Ramos (cell line): ENCODE measurements around the gene CAPN8.

ENCODE experiments used
- in situ Hi-C: fragments of 300-500 bp; cut with MboI; formaldehyde crosslinking; loops from one replicate; pipeline ENCODE4 v1.14.3; 2022; ENCODE audit warnings: low sequenced_read_pairs; ENCODE audit not compliant: unreplicated experiment

The CAPN8 gene

DNA sequence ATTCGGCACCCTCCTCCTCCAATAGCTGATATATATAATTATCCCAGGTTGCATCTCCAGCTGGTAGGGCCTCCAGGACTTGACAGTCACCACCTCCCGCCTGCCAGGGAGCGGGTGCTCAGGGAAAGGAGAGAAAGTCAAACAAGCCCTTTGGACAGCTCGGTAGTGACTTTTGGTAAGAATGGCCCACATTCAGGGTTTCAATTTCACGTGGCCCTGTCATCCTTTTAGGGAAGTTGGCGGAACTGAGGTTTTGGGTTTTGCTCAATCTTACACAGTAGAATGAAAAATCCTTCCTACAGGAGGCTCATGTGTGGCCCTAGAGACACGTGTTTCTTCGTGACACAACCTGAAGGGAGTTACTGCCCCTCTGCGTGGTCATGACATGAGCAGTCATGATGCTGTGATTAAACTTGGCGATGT lies 44.2 kb downstream of the CAPN8 start:
- in situ Hi-C loops: no loop called here

DNA sequence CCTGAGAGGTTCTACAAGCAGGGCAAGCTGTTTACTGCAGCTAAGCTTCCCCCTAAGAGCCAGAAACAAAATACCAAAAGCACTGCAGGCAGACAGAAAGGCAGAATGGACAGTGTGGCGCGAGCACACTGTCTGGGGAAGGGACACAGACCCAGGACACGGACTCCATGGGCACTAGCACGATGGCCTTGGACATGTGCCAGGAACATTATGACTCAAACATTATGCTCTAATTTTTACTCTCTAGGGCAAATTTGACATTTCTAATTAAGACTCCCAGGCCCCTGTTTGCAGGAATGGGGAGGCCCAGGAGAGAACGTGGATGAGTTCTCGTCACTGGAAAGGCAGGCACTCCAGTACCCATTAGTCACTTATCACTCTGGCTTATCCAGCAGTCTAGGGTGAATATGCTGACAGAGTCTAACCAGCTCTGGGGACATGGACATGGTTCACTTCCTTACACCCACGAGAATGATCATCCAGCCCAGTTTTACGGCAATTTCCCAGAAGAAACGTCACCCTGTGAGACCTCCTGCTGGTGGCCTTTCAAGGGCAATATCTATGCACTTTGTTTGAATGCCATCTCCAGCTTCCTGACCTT lies 45.1 kb downstream of the CAPN8 start:
- in situ Hi-C loops: no loop called here

DNA sequence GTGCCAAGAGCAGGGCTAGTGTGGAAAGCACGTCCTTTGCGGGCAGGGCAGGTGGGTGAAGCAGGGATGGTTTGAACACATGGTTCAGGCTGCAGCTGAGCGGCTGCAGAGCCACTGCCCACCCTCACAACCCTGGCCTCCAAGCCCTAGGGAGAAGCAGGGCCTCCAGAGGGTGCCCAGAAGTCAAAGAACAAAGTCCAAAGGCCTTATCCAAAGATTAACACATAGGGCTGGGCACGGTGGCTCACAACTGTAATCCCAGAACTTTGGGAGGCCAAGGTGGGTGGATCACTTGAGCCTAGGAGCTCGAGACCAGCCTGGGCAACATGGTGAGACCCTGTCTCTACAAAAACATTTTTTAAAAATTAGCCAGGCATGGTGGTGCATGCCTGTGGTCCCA lies 46.8 kb downstream of the CAPN8 start:
- in situ Hi-C loops: no loop called here

DNA sequence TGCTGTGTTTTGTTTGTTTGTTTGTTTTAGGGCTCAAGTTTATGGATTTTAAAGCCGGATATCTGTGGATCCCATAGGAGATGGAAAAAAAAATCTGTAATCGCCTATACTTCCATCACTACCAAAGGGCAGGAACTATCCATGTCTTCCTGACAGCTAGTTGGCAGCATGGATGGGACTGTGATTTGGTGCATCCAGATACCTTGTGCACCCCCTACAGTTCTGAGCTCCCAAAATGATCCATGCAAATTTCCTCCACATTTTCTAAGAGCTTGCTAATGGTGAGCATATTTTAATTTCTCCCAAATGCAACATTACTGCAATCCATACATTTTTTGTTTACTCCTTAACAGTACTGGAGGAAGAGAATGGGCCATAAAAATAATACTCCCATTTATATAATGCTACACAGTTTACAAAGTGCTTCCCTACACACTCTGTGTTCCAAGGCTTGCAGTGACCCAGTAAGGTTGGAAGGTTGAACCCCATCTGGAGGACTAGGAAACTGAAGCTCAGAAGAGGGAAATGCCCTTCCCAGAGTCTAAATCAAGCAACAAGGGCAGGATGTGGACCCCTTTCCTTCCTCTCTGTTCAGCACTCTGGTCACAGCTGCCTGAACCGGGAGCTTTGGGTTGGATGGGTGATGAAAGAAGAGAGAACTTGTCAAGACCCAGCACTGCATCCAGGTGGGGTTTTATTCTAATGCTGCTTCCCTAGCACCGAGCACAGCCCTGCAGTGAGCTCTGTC lies 48.0 kb downstream of the CAPN8 start:
- in situ Hi-C loops: no loop called here

DNA sequence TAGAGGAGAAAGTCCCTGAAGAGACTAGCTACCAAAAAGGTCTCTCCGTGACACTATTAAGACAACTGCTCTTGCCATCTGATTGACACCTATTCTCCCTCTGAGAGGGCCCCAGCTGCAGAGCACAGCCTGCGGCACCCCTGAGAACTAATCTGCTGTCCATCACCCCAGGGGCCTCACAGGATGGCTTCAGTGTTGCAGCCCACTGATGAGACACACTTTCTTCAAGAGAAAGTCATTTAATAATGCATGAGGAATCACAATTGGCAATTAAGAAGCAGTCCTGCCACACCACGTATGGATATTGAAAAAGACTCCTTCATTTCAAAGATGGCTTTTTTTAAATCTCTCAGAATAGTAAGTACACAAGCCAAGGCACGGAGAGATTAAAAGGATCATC lies 48.9 kb downstream of the CAPN8 start:
- in situ Hi-C loops: no loop called here

DNA sequence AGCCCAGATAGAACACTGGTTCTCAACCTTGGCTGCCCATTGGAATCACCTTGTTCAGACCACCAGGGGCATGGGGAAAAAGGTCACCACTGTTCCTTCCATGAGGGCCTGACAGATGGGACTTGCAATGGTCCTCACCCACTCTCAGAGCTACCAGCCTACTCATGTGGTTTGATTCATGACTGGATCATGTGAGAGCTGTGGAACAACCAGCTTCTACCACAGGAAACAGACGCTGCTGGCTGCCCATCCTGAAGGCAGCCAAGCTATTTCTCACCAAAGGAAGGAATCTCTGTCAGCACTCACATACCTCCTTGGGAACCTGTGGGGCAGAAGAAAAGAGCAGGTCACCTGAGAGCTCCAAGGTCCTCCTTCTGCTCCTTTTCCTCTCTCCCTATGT lies 53.6 kb downstream of the CAPN8 start:
- in situ Hi-C loops: no loop called here

DNA sequence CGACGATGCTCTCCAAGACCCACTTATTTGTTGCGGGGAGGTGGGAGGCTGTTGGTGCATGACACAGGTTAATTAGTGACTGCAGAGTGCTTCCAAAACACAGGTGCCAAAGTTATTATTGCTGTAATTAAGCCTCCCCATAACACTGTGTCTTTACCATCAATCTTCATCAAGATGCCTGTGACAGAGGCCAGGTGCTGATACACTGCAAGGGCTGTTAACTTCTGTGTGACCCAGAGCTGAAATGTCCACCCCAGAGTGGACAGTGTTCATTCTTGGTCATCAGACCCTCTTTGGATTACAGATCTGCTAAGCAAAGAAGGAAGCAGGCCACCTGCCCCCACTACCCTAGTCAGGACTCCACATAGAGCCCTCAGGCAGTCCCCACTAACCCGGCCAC lies 55.5 kb downstream of the CAPN8 start:
- in situ Hi-C loops: no loop called here

DNA sequence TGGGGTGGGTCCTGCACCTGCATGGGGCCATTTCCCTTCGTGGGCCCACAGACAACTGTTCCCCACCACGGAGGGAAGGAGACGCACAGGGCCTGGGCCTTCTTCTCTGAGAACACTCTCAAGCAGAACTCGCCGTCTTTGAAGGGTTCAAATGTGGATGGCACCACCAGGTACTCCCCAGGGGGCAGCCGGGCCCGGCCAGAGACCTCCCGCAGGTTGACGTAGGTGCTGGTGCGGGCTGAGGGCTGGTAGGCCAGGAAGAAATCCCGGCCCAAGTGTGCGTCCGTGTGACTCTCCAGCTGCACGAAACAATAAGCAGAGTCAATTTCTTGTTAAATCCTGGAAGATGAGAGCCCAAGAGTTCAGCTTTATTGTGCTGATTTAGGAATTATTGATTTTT lies 56.4 kb downstream of the CAPN8 start:
- in situ Hi-C loops: no loop called here

DNA sequence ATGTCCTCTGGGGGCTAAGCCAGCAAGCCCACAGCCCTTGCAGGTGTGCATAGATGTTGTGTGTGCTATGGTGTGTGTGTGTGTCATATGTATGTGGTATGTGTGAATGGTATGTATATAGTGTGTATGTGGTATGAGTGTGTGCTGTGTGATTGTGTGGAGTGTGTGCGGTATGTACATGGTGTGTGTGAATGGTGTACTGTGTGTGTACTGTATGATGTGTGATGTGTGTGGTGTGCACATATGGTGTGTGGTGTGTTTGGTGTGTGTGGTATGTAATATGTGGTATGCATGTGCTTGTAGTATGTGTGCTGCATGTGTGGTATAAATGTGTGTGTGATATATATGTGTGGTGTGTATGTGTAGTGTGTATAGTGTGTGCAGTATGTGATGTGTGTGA lies 107.0 kb downstream of the CAPN8 start:
- in situ Hi-C loops: no loop called here

DNA sequence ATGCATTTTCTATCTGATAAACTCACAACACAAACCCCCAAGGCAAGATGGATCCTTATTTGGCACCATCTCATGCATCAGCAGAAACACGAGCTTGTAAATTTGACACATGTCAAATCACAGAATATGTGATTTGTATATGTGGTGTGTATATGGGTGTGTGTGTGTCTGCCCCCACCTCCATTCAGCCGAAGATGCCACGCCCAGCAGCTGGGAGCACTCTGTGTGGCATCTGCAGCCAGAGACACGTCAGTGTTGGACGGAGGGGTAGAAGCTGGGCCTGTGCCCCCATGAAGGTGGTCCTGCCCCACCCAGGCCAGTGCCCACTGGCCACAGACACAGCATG lies 108.4 kb downstream of the CAPN8 start:
- in situ Hi-C loops: no loop called here

DNA sequence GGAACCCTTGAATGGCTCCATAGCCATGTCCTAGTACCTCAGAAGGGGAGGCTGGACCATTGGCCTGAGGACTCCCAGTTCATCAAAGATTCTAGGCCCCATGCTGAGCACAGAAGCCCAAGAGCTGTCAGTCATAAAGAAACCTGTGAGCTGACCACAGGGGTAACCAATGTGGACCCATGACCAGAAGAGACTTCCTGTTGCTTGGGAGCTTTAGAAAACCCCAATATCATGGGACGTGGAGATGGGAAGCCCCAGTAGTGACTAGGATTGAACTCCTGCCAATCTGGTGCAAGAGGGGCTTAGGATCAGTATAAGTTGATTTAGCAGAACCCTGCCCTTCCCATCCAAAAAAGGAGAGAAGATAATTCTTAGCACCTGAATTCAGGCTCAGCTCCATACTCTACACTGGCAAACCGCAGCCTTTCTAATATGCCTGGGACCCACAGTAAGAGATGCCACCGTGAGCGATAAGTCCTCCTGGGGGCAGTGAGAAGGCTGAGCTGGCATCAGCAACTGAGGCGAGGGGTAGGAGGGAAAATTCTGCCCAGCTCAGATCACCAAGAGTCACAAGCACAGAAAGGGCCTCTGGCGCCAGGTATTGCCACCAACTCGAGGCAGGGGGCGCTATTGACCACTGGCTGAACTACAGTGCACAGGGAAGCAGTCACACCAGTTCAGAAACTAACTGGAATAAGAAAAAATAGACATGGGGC lies 108.9 kb downstream of the CAPN8 start:
- in situ Hi-C loops: no loop called here

DNA sequence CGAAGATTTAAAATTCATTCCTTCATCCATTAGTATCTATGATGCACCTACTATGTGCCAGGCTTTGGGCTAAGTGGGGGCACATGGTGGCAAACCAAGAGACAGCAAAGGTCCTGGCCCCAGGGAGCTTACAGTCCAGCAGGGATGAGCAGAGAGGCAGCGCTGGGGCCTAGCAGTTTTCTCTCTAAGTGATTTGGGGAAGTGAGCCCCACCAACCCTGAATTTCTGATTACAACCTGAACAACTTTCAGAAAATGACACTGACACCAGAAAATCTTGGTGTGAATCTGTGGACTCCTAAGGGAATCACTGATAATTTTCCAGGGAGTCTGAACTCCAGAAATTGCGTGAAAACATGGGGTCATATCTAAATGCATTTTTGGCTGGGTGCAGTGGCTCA lies 111.5 kb downstream of the CAPN8 start:
- in situ Hi-C loops: no loop called here

DNA sequence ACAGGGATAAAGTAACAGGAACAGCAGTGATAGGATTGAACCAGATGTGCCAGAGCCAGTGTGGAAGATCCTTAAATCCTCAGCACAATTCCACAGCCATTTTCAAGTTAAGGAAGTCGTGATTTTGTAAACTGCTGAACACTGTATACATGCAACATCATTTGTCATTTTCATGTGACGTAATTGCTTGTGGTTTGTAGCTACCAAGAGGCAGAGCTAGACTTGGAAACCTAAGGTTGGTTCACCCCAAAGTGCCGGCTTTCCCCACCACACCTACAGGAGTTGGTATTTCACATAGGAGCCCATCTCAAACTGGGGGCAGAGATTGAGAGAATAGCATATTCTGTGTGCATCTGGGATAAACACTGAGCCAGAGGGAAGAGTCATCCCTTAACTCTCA lies 113.9 kb downstream of the CAPN8 start:
- in situ Hi-C loops: no loop called here

DNA sequence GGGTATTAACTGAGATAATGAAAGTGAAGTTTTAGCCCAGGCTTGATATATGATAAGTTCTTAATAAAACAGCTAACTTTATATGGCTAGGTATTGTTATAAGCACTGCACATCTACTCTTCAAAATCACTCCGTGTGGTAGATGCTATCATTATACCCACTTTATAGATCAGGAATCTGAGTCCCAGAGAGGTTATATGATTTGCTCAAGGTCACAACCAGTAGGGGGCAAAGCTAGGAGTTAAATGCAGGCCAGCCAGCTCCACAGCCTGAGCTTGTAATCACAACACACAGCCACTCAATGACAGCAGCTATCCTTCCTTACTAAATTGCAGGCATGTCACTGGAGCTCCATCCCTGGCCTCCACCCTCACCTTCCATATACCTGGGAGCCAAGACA lies 115.8 kb downstream of the CAPN8 start:
- in situ Hi-C loops: no loop called here

DNA sequence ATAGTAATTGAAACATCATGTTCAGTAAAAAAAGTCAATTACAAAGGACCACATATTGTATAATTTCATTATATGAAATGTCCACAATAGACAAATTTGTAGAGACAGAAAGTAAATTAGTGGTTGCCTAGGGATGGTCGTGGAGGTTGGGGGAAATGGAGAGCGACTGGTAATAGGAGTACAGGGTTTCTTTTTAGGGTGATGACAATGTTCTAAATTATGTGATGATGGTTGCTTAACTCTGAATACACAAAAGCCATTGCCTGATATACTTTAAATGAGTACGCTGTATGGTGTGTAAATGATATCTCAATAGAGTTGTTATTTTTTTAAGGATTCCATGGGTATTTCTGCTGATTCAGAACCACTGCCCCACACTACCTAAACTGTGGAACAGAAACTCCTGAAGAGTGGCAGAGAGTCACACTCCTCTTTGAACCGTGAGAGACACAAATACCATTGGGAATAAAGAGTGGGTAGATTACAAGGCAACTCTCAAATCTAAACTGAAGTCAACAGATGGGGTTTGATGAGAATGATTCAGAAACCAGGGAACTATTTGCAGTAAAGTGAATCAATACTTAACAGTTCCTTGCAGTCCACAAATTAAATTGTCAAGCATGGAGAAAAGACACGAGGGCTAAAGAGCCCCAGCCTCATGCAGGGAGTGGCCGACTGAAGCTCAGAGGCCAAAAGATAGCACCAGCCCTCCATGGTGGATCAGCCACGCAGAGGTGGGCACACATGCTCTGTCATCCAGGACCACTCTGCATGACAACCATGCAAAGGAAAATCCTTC lies 118.0 kb downstream of the CAPN8 start:
- in situ Hi-C loops: no loop called here

DNA sequence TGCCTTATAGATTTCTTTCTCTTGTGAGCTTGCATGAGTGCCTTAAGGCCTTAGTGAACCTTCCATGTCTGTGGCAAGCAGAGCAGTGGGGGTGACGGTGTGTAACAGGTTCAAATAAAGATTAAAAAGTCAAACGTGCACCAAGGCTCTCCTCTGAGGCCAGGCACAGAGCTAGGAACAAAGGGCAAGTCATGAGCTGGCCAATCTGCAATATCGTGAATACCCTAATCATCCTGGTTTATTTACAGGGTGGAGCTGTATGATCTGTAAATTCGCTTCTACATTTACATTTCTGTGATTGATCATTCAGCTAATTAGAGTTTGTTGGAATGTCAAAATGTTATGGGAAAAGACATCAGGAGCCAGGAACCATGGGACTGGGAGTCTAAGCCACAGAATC lies 120.2 kb downstream of the CAPN8 start:
- in situ Hi-C loops: no loop called here

DNA sequence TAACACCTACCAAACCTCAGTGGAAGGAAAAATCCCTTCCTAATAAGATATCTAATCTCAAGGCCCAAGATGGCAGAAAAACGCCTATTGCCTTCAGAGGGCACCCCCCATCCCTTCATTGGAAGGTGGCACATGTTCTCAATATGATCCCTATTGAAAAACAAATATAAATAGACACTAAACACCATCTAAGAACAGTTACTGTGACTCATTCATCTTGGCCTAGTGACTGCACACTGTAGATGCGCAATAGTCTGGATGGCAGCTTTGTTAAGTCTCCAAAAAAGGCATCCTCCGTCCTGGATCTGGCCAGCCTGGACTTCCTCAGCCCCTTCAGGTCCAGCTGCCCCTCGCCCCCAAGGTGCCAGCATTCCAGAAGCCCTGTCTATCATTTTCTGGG lies 121.9 kb downstream of the CAPN8 start:
- in situ Hi-C loops: no loop called here

DNA sequence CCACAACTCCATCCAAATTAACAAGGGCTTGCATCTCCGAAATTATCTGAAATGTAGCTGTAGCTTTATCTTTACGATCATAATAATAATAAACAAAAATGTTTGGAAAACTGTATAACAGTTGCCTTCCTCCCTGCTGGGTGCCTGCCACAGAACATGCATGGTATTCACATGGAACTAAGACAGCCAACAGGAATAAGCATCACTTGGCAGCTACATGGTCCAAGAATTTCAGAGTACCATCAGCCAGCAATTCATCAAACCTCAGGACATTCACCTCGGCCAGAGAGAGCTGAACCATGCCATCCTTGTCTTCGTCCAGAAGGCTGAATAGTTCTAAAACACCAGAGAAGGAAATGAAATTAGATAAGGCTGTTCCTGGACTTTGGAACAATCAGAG lies 122.7 kb downstream of the CAPN8 start:
- in situ Hi-C loops: no loop called here

DNA sequence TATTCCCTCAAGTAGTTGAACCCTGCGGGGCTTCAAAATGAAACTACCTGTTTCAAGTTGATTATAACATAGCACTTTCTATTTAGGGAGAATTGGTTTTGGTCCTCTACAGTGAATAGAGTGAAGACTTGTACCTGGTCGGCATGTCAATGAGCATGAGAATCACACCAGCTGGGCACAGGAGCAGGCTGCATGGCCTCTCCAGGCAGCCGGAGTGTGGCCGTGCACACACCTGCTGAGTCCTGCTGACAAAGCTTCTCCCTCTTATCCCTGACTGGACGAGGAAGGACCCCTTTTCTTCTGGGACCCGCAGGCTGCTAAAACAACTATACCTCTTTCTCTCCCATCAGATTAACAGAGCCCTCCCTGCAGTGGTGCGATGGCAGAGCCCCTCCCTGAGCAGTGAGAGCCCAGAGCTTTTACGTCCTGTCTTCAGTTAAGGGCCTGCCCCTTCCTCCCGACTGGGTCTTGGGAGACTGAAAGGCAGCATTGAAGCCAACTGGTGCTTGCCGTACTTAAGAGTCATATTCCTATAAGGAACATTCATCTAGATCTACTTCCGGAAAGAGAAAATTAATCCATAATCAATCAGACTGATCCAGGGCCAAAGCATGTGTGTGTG lies 124.9 kb downstream of the CAPN8 start:
- in situ Hi-C loops: no loop called here

DNA sequence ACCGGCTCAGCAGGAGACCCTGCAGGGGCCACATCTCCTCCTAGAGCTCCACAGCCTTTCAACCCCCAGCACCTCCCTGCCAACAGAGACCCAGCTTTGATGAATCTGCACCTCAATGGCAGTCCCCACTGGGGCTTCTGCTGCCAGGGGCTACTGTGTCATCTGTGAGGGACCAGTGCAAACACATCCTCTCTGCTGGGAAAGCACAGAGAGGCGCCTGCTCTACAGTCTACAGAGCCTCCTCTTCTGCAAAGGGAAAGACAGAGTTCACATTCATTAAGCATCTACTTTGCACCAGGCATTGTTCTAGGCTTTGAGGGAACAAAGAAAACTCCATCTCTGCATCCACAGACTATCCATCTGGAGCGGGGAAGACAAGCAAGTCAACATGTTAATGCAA lies 125.8 kb downstream of the CAPN8 start:
- in situ Hi-C loops: no loop called here

DNA sequence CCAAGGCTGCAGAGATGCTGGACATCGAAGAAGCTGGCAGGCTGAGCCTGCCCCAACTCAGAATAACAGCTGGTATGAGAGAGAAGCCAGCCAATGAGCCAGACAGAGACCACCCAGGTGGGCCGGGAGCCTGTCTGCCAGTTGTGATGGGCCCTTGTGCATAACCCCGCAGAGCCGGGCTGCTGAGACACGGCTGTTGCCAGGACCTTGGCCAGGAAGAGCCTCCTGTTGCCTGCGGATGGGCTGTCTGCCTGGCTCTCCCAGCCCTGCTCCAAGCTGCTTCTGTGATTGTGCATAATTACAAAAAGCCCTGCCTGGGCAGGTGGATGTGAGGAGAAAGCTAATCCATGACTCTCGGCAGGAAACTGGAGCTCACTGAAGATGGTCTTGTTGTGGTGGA lies 126.5 kb downstream of the CAPN8 start:
- in situ Hi-C loops: no loop called here
